Erythroblast (primary cell): Measurements from ENCODE around the gene FBXO15.

ENCODE experiments used
- GATA1 ChIP-seq: IDR thresholded peaks from 2 replicates; pipeline ENCODE4 v1.6.1; 2011; ENCODE audit warnings: low read depth, mild to moderate bottlenecking, control low read depth, low read length, moderate library complexity
- POLR2A ChIP-seq: IDR thresholded peaks from 2 replicates; pipeline ENCODE4 v1.6.1; 2011; ENCODE audit warnings: mild to moderate bottlenecking, low read length

- no peak for TF ChIP-seq POLR2A
- TF ChIP-seq GATA1: no peak
Measured at GRCh38 chr18:74175658-74176057, 28.0 kb upstream of the FBXO15 start.
